Type B pancreatic cell (in vitro differentiated cells): ENCODE measurements around the gene MKS1. TPM values are rescaled to one million over a fixed set of nuclear protein-coding genes. Genes with fewer than 3 reads are reported as not detected.

ENCODE experiments used
- DNase-seq: peaks from one replicate; pipeline ENCODE4 v3.0.0; 2021; ENCODE audit warnings: mixed read lengths; ENCODE audit not compliant: unreplicated experiment; ENCODE audit errors: extremely low spot score
- H3K27ac Mint-ChIP-seq: 2 replicates; pipeline ENCODE4 v1.8.0; 2021; ENCODE audit warnings: mild to moderate bottlenecking, mixed read lengths
- H3K27me3 Mint-ChIP-seq: 2 replicates; pipeline ENCODE4 v1.8.0; 2021; ENCODE audit warnings: mixed read lengths
- H3K36me3 Mint-ChIP-seq: 2 replicates; pipeline ENCODE4 v1.8.0; 2021; ENCODE audit warnings: mixed read lengths
- H3K4me1 Mint-ChIP-seq: one replicate; pipeline ENCODE4 v1.8.0; 2021; ENCODE audit warnings: mixed read lengths; ENCODE audit not compliant: unreplicated experiment
- H3K4me3 Mint-ChIP-seq: 2 replicates; pipeline ENCODE4 v1.8.0; 2021; ENCODE audit warnings: mild to moderate bottlenecking, mixed read lengths
- H3K9me3 Mint-ChIP-seq: 2 replicates; pipeline ENCODE4 v1.8.0; 2021; ENCODE audit warnings: mixed read lengths
- CTCF ChIP-seq: fragments of 200-600 bp; sonication (generic); conservative IDR thresholded peaks from 2 replicates; pipeline ENCODE4 v1.5.0; 2021; ENCODE audit warnings: antibody characterized with exemption, mild to moderate bottlenecking
- total RNA-seq: library from RNA; stranded (reverse); gene quantifications from 2 replicates; pipeline ENCODE4 v1.2.1, GENCODE V29; 2021; ENCODE audit warnings: low replicate concordance

The MKS1 gene
- total RNA-seq, 1 donor from 2014 or later = 33.2 TPM

GRCh38 chr17:58184986-58185761 lies 33.9 kb downstream of the MKS1 start:
- Mint-ChIP-seq H3K27me3 (peaks cover 44% of the 10 kb centered on the region), H3K9me3 (no peaks in the 10 kb centered on the region), H3K36me3 (no peaks in the 10 kb centered on the region), H3K4me3 (no peak overlapping the region), H3K27ac (no peak overlapping the region), H3K4me1 (peaks cover 6% of the 10 kb centered on the region)
- no peak for TF ChIP-seq CTCF
- no peak for DNase-seq

- Mint-ChIP-seq H3K36me3 (no peaks in the 10 kb centered on the region), H3K4me3 (no peak overlapping the region), H3K4me1 (peaks cover 6% of the 10 kb centered on the region), H3K9me3 (no peaks in the 10 kb centered on the region), H3K27ac (no peak overlapping the region), H3K27me3 (peaks cover 40% of the 10 kb centered on the region)
- no peak for DNase-seq
- TF ChIP-seq CTCF = no peak
These were observed 34.6 kb downstream of the MKS1 start for GRCh38 chr17:58184308-58184985.

- DNase-seq = no peak
- peaks cover 6% of the 10 kb centered on the region for H3K4me1 Mint-ChIP-seq
- H3K27ac Mint-ChIP-seq = no peak overlapping the region
- no peak overlapping the region for H3K4me3 Mint-ChIP-seq
- no peak for TF ChIP-seq CTCF
- no peaks in the 10 kb centered on the region for H3K36me3 Mint-ChIP-seq
- H3K9me3 Mint-ChIP-seq = no peaks in the 10 kb centered on the region
- H3K27me3 Mint-ChIP-seq = peaks cover 40% of the 10 kb centered on the region
These were observed 35.5 kb downstream of the MKS1 start for GRCh38 chr17:58183514-58183913.

- Mint-ChIP-seq H3K27me3 (peaks cover 34% of the 10 kb centered on the region), H3K27ac (no peak overlapping the region), H3K4me3 (no peak overlapping the region), H3K4me1 (peaks cover 6% of the 10 kb centered on the region), H3K9me3 (no peaks in the 10 kb centered on the region), H3K36me3 (no peaks in the 10 kb centered on the region)
- no peak for DNase-seq
- TF ChIP-seq CTCF = no peak
These were observed 37.3 kb downstream of the MKS1 start for GRCh38 chr17:58181796-58182195.

GRCh38 chr17:58176200-58176599 lies 42.9 kb downstream of the MKS1 start:
- Mint-ChIP-seq H3K9me3 (no peaks in the 10 kb centered on the region), H3K36me3 (no peaks in the 10 kb centered on the region), H3K27ac (no peak overlapping the region), H3K4me3 (no peak overlapping the region), H3K4me1 (no peaks in the 10 kb centered on the region), H3K27me3 (peaks cover 54% of the 10 kb centered on the region)
- no peak for TF ChIP-seq CTCF
- no peak for DNase-seq
